ENCODE data around the gene CTSA. TPM values are rescaled to one million over a fixed set of nuclear protein-coding genes. Genes with fewer than 3 reads are reported as not detected.

The CTSA gene
- total and polyA plus RNA-seq, 9 of the 15 experiments (the other 6 are each of a cell fraction or from before 2014, with no cell fraction given), result 8.8 to 61.7 (median 28.3) TPM

GRCh38 chr20:45925821-45926506 is 34.8 kb downstream of the CTSA start:
- Histone ChIP-seq H3K36me3 (ENCODE audit: control insufficient read depth, insufficient read depth, low read length) (no peaks in the 10 kb centered on the region), H3K4me3 (no peak overlapping the region), H3K4me1 (replicated peaks in 1 of 2; ENCODE audit: control insufficient read depth in 2 of 2, insufficient read depth in 2 of 2, low read length in 2 of 2) (peaks cover 6 to 10% of the 10 kb centered on the region in 2 experiments; a peak in 4 of 5 replicates), H3K27ac (ENCODE audit: extremely low read depth, low read depth, low read length) (no peak overlapping the region), H4K20me1 (replicated peaks; ENCODE audit: control insufficient read depth, insufficient read depth, low read length) (peaks cover 3% of the 10 kb centered on the region; the same call in 1 of the 2 replicates), H3K27me3 (ENCODE audit: control insufficient read depth in 2 of 2, insufficient read depth in 2 of 2, low read length in 2 of 2) (no peaks in the 10 kb centered on the region; a peak in 1 of 5 replicates), H3K9me3 (replicated peaks; ENCODE audit: control insufficient read depth, insufficient read depth, low read depth, low read length) (no peaks in the 10 kb centered on the region), H2AFZ (ENCODE audit: low read depth, low read length) (no peak overlapping the region), H3K9ac (ENCODE audit: insufficient read depth in 1 of 2, low read depth in 2 of 2, low read length in 2 of 2) (no peak overlapping the region), H3K9me1 (ENCODE audit: control insufficient read depth, insufficient read depth, low read length) (no peaks in the 10 kb centered on the region), H3K4me2 (ENCODE audit: insufficient read depth, low read length) (no peak overlapping the region), H3K79me2 (ENCODE audit: control insufficient read depth, insufficient read depth, low read length) (no peaks in the 10 kb centered on the region)
- DNase-seq (ENCODE audit: extremely low read depth in 1 of 4, low spot score in 3 of 4) (no peak), ATAC-seq (no peak), FAIRE-seq (no peak)
- POLR2A ChIA-PET, result interaction anchor here (0.7 to 8.0 kb wide), 3 partner anchors 7 to 23 kb away, joined by 3 to 91 read pairs (median 3); partner anchors contain the start of gene PCIF1
- CTCF ChIA-PET (ENCODE audit: low intra/inter-chr PET ratio), result no interaction called here
- no TSS peak for BruUV-seq (replicated peaks)
- in situ Hi-C loops (cut with MboI), result no loop called here
- intact Hi-C loops (cut with micrococcal nuclease), result no loop called here
- WGBS (ENCODE audit: insufficient coverage, low coverage, missing lambda C conversion rate), result 36% methylated on average over 9 of the region's 9 CpGs
- TF ChIP-seq HMGXB4 (CRISPR knock-in tag; IDR thresholded peaks at IDR 0.05) (no peak), ZNF668 (CRISPR knock-in tag; IDR thresholded peaks at IDR 0.05) (no peak), ZBED1 (IDR thresholded peaks at IDR 0.05) (no peak), CBFB (CRISPR knock-in tag; IDR thresholded peaks at IDR 0.05) (no peak), SMAD1 (IDR thresholded peaks at IDR 0.05; ENCODE audit: low read depth, low read length, partially characterized antibody) (no peak), CAMTA2 (CRISPR knock-in tag; conservative IDR thresholded peaks at IDR 0.05) (no peak), POLR3G (IDR thresholded peaks at IDR 0.05; ENCODE audit: extremely low read depth, insufficient read length, insufficient replicate concordance) (no peak), DLX4 (CRISPR knock-in tag; IDR thresholded peaks at IDR 0.05) (no peak), JUND (IDR thresholded peaks at IDR 0.05; ENCODE audit: borderline replicate concordance, low read depth, low read length) (no peak), JUND (tag; IDR thresholded peaks at IDR 0.05; ENCODE audit: borderline replicate concordance, low read depth, low read length) (no peak), YY1 (IDR thresholded peaks at IDR 0.05; ENCODE audit: borderline replicate concordance in 1 of 3, control insufficient read depth in 1 of 3, extremely low read depth in 1 of 3, insufficient read depth in 3 of 3, insufficient read length in 1 of 3, insufficient replicate concordance in 2 of 3, low read depth in 1 of 3, low read length in 2 of 3) (no peak), ZNF766 (CRISPR knock-in tag; conservative IDR thresholded peaks at IDR 0.05) (no peak), E2F6 (IDR thresholded peaks at IDR 0.05; ENCODE audit: borderline replicate concordance in 1 of 2, extremely low read depth in 1 of 2, insufficient read depth in 1 of 2, insufficient read length in 1 of 2, low read depth in 1 of 2, low read length in 1 of 2, poor library complexity in 1 of 2, severe bottlenecking in 1 of 2) (no peak), TEAD4 (IDR thresholded peaks at IDR 0.05; ENCODE audit: low read length) (no peak), TEAD4 (CRISPR knock-in tag; IDR thresholded peaks at IDR 0.05; ENCODE audit: borderline replicate concordance) (no peak), RBM14 (IDR thresholded peaks at IDR 0.05; ENCODE audit: borderline replicate concordance, insufficient read depth, low read depth, low read length) (no peak), CEBPG (CRISPR knock-in tag; IDR thresholded peaks at IDR 0.05) (no peak), CEBPG (tag; conservative IDR thresholded peaks at IDR 0.05 in 1 of 2, IDR thresholded peaks at IDR 0.05 in 1 of 2) (no peak)

Measured in K562 (cell line).